ENCODE results near the gene C1orf53.
A peak's percentile ranks its signal among the peaks of the same experiment; 100 is the strongest.
"Not testable (repeated sequence)": the region's sequence is repeated elsewhere in the genome, so short reads cannot be mapped to it uniquely, and the experiment has no call there.

C1orf53 gene

DNA sequence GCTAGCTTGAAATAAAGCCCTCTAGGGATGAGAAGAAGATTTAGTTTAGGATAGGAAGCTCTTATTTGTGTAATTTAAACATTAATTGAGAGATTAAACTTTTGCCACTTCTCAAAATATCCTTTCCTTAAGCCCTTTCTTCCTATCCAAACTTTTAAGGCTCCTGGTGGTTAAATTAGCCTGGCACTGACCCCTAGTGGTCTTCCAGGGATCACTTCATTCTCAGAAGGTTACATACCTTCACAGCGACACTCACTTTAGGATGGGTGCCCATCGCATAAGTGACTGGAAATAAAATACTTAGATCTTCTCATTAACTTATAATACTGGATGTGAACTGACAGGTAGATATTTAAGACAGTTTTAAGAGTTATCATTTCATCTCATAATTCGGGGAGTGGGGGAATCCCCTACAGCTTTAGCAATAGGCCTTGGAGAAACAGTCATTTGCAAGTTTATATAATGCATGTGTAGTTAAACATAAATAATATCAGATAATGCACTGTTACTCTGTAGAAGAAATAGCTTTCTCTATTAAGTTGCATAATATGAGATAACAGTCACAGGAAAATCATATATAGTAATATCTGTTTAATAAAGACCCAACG is 22.2 kb downstream of the C1orf53 start:
- no peak for TF ChIP-seq ZFX (IDR thresholded peaks at IDR 0.05)
- TF ChIP-seq, protein P1, sequence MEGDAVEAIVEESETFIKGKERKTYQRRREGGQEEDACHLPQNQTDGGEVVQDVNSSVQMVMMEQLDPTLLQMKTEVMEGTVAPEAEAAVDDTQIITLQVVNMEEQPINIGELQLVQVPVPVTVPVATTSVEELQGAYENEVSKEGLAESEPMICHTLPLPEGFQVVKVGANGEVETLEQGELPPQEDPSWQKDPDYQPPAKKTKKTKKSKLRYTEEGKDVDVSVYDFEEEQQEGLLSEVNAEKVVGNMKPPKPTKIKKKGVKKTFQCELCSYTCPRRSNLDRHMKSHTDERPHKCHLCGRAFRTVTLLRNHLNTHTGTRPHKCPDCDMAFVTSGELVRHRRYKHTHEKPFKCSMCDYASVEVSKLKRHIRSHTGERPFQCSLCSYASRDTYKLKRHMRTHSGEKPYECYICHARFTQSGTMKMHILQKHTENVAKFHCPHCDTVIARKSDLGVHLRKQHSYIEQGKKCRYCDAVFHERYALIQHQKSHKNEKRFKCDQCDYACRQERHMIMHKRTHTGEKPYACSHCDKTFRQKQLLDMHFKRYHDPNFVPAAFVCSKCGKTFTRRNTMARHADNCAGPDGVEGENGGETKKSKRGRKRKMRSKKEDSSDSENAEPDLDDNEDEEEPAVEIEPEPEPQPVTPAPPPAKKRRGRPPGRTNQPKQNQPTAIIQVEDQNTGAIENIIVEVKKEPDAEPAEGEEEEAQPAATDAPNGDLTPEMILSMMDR (conservative IDR thresholded peaks at IDR 0.05), result peak; percentile 92
- H3K27ac ChIP-seq, result no peak overlapping the region

DNA sequence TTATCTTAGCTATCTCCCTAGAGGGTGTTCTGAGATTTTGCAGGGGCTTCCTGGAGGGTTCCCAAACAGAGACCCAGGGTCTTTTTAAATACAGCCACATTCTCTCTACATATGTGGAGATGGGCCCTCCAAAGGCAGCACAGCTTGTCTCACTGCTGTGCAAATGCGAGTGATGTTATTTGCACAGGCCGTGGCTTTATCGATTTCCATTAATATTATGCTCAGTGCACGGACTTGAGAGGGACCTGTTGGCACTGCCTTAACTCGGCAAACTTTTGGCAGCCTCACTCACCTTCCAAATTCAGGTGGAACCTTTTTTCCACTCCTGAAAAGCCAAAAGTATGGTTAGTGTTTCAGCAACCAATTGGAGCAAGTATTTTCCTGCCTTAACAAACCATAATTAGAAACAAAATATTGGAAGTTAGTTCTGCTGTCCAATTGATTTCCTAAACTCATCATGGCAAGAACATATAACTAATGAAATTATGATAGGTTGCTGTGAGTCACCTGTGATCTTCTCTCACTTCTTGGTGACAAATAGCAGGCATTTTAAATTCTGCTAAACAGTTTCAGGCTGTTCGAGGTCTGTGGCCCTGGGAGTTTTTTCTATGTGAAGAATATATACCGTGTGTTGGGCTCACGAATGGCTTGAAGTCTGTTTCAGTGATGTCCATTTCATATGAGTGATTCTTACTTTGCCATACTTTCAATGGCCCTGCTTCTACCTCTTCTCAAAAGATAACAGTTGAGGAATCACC is 25.7 kb downstream of the C1orf53 start:
- H3K27ac ChIP-seq, result no peak overlapping the region
- TF ChIP-seq ZFX (IDR thresholded peaks at IDR 0.05), result no peak
- TF ChIP-seq, protein P1 (conservative IDR thresholded peaks at IDR 0.05), result no peak

DNA sequence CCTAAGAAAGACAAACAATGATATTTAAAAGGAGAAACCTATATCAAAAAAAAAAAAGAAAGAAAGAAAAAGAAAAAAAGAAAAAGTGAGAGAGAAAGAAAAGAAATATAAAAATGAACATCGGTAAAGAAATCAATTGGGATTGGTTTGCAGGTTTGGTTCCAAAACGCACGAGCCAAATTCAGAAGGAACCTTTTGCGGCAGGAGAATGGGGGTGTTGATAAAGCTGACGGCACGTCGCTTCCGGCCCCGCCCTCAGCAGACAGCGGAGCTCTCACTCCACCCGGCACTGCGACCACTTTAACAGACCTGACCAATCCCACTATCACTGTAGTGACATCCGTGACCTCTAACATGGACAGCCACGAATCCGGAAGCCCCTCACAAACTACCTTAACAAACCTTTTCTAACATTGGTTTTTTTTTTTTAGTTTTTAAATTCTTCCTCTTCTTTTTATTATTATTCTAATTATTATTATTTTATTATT is 26.5 kb downstream of the C1orf53 start:
- H3K27ac ChIP-seq, result no peak overlapping the region
- TF ChIP-seq, protein P1 (conservative IDR thresholded peaks at IDR 0.05), result no peak
- no peak for TF ChIP-seq ZFX (IDR thresholded peaks at IDR 0.05)

DNA sequence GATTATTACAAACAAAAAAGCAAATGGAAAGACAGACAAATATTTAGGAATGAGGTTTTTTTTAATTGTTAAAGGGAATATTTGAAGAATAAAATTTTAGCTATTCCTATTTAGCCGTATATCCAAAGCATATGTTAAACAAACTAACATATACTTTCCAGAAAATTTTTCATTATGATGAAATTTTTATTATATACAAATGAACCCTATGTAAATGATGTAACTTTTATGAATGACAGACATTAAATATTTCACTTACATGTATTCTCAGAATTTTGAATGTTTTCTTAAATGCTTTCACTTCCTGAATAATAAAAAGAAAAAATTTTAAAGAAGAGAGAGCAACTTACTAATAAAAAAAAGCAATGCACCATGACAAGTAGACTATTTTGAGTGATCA is 30.6 kb downstream of the C1orf53 start:
- no peak overlapping the region for H3K27ac ChIP-seq
- TF ChIP-seq, protein P1 (conservative IDR thresholded peaks at IDR 0.05), result no peak
- no peak for TF ChIP-seq ZFX (IDR thresholded peaks at IDR 0.05)

DNA sequence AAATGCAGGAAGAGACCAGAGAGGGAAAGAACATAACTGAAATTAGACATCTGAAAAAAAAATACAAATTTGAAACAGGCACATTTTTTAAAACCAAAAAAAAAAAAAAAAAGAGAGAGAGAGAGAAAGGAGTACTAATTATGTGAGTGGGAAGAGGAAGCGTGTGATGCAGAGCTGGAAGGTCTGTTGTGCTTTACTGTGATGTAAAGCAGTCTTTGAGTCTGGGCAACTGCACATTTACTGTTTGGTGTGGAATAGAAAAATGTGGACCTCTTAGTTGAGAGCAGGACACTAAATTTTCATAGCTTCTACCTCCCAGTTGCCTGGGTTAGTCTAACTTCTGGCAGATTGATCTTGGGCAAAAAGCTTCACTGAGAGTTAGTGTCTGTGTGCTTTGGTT is 31.2 kb downstream of the C1orf53 start:
- H3K27ac ChIP-seq, result no peak overlapping the region
- TF ChIP-seq, protein P1 (conservative IDR thresholded peaks at IDR 0.05), result no peak
- TF ChIP-seq ZFX (IDR thresholded peaks at IDR 0.05), result no peak

DNA sequence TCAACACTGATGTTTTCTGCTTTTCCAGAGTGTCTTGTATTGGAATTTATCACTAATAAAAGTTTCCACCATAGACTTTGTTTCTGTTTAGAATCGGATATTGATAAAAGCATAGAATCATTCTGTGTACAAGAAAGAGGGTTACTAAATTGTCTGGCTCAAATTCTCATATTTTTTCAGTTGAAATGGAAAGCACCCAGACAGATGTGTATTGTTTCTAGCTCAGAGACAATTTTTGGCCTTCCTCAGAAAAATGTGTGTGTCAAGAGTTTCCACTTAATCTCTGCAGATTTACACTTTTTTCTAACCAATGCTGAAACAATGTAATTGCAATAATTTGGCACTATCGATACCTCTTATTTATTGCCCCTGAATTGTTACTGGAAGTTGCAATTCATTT is 35.0 kb downstream of the C1orf53 start:
- no peak for TF ChIP-seq ZFX (IDR thresholded peaks at IDR 0.05)
- TF ChIP-seq, protein P1 (conservative IDR thresholded peaks at IDR 0.05), result no peak
- H3K27ac ChIP-seq, result no peak overlapping the region

DNA sequence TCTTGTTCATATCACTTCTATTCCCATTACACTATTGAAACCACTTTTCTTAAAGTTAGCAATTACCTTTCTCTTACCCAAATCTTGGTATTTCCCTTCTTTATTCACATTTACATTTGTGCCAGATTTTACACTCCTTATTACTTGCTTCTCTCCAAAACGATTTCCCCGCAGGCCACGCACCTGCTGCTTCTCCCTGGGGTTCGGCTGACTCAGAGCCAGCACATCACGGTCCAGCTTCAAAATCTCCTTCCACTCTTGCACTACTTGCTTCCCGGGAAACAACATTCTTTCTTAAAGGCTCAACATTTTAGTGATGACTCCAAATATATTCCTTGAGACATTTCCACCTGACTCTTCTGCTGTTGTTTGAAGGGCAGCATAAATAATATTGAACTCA is 35.5 kb downstream of the C1orf53 start:
- no peak overlapping the region for H3K27ac ChIP-seq
- TF ChIP-seq, protein P1 (conservative IDR thresholded peaks at IDR 0.05), result no peak
- no peak for TF ChIP-seq ZFX (IDR thresholded peaks at IDR 0.05)

DNA sequence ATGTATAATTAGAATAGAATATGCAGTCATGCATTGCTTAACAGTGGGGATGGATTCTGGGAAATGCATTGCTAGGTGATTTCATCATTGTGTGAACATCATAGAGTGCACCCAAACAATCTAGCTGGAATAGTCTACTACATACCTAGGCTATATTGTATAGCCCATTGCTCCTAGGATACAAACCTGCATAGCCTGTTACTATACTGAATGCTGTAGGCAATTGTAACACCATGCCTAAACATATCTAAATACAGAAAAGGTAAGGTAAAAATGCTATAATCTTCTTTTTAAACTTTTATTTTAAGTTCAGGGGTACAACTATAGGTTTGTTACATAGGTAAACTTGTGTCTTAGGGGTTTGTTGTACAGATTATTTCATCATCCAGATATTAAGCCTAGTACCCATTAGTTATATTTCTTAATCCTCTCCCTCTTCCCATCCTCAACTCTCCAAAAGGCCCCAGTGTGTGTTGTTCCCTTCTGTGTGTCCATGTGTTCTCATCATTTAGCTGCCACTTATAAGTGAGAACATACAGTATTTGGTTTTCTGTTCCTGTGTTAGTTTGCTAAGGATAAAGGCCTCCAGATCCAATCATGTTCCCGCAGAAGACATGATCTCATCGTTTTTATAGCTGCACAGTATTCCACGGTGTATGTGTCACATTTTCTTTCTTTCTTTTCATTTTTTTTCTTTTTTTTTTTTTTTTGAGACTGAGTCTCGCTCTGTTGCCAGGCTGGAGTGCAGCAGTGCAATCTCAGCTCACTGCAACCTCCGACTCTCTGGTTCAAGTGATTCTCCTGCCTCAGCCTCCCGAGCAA is 36.9 kb downstream of the C1orf53 start:
- not testable (repeated sequence) for H3K27ac ChIP-seq

Measured in C4-2B (cell line).